ENCODE results near the gene EFHC1.

DNA sequence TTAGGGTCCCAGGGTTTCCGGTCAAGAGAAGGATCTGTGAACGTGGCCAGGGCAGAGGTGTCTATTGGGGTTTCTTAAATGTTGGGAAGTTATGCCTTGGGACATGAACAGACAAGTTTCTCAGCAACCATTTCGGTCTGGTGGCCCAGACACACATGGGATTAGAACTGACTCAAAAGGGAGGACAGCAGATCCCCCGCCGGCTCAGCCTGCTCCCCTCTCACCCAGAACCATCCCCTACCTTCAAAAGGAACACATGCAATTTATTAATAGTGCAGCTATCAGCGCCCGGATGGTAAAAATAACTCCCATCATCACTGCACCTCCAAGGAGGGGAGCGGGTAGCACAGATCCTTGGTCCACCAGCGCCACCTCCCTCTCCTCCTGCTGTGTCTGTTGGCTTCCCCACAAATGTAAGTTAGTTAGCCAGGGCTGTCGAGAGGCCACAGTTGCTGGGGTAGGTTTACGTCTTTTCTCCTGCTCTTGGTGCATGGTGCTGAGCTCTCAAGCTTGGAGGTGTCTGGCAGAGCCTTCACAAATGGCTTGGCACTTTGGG is 79.6 kb downstream of the EFHC1 start:
- TF ChIP-seq, protein P1, sequence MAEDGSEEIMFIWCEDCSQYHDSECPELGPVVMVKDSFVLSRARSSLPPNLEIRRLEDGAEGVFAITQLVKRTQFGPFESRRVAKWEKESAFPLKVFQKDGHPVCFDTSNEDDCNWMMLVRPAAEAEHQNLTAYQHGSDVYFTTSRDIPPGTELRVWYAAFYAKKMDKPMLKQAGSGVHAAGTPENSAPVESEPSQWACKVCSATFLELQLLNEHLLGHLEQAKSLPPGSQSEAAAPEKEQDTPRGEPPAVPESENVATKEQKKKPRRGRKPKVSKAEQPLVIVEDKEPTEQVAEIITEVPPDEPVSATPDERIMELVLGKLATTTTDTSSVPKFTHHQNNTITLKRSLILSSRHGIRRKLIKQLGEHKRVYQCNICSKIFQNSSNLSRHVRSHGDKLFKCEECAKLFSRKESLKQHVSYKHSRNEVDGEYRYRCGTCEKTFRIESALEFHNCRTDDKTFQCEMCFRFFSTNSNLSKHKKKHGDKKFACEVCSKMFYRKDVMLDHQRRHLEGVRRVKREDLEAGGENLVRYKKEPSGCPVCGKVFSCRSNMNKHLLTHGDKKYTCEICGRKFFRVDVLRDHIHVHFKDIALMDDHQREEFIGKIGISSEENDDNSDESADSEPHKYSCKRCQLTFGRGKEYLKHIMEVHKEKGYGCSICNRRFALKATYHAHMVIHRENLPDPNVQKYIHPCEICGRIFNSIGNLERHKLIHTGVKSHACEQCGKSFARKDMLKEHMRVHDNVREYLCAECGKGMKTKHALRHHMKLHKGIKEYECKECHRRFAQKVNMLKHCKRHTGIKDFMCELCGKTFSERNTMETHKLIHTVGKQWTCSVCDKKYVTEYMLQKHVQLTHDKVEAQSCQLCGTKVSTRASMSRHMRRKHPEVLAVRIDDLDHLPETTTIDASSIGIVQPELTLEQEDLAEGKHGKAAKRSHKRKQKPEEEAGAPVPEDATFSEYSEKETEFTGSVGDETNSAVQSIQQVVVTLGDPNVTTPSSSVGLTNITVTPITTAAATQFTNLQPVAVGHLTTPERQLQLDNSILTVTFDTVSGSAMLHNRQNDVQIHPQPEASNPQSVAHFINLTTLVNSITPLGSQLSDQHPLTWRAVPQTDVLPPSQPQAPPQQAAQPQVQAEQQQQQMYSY (CRISPR knock-in tag; IDR thresholded peaks at IDR 0.05) = no peak
- TF ChIP-seq, protein P2, sequence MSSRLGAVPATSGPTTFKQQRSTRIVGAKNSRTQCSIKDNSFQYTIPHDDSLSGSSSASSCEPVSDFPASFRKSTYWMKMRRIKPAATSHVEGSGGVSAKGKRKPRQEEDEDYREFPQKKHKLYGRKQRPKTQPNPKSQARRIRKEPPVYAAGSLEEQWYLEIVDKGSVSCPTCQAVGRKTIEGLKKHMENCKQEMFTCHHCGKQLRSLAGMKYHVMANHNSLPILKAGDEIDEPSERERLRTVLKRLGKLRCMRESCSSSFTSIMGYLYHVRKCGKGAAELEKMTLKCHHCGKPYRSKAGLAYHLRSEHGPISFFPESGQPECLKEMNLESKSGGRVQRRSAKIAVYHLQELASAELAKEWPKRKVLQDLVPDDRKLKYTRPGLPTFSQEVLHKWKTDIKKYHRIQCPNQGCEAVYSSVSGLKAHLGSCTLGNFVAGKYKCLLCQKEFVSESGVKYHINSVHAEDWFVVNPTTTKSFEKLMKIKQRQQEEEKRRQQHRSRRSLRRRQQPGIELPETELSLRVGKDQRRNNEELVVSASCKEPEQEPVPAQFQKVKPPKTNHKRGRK (CRISPR knock-in tag; IDR thresholded peaks at IDR 0.05; ENCODE audit: borderline replicate concordance) = no peak
- no peak for TF ChIP-seq TP53 (CRISPR knock-in tag; IDR thresholded peaks at IDR 0.05)
- TF ChIP-seq, protein P3, sequence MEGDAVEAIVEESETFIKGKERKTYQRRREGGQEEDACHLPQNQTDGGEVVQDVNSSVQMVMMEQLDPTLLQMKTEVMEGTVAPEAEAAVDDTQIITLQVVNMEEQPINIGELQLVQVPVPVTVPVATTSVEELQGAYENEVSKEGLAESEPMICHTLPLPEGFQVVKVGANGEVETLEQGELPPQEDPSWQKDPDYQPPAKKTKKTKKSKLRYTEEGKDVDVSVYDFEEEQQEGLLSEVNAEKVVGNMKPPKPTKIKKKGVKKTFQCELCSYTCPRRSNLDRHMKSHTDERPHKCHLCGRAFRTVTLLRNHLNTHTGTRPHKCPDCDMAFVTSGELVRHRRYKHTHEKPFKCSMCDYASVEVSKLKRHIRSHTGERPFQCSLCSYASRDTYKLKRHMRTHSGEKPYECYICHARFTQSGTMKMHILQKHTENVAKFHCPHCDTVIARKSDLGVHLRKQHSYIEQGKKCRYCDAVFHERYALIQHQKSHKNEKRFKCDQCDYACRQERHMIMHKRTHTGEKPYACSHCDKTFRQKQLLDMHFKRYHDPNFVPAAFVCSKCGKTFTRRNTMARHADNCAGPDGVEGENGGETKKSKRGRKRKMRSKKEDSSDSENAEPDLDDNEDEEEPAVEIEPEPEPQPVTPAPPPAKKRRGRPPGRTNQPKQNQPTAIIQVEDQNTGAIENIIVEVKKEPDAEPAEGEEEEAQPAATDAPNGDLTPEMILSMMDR (IDR thresholded peaks at IDR 0.05) = no peak
- TF ChIP-seq, protein P4, sequence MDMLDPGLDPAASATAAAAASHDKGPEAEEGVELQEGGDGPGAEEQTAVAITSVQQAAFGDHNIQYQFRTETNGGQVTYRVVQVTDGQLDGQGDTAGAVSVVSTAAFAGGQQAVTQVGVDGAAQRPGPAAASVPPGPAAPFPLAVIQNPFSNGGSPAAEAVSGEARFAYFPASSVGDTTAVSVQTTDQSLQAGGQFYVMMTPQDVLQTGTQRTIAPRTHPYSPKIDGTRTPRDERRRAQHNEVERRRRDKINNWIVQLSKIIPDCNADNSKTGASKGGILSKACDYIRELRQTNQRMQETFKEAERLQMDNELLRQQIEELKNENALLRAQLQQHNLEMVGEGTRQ (CRISPR knock-in tag; IDR thresholded peaks at IDR 0.05) = no peak
- TF ChIP-seq, protein P5, sequence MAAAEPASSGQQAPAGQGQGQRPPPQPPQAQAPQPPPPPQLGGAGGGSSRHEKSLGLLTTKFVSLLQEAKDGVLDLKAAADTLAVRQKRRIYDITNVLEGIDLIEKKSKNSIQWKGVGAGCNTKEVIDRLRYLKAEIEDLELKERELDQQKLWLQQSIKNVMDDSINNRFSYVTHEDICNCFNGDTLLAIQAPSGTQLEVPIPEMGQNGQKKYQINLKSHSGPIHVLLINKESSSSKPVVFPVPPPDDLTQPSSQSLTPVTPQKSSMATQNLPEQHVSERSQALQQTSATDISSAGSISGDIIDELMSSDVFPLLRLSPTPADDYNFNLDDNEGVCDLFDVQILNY (CRISPR knock-in tag; IDR thresholded peaks at IDR 0.05) = no peak
- TF ChIP-seq SMAD3 (CRISPR knock-in tag; IDR thresholded peaks at IDR 0.05; ENCODE audit: borderline replicate concordance) = no peak
- no peak for TF ChIP-seq NR3C1 (CRISPR knock-in tag; conservative IDR thresholded peaks at IDR 0.05; ENCODE audit: low read depth)

Measured in WTC11 (cell line).